A673 (cell line): ENCODE measurements around the gene BTBD7.

ENCODE experiments used
- EZH2 ChIP-seq: fragments of 200-600 bp; sonication (generic); IDR thresholded peaks from 2 replicates; pipeline ENCODE4 v1.6.1; 2017; ENCODE audit warnings: borderline replicate concordance, low read depth, mild to moderate bottlenecking, mixed read lengths, antibody characterized with exemption, low read length; ENCODE audit not compliant: poor library complexity, severe bottlenecking
- TF ChIP-seq, protein P1 (sequence below): fragments of 300-800, 200-600 bp; sonication (generic); conservative IDR thresholded peaks from 2 replicates; pipeline ENCODE4 v1.5.1; 2017; ENCODE audit warnings: low read depth, mild to moderate bottlenecking, antibody characterized with exemption, low read length, moderate library complexity, mixed read lengths

DNA sequence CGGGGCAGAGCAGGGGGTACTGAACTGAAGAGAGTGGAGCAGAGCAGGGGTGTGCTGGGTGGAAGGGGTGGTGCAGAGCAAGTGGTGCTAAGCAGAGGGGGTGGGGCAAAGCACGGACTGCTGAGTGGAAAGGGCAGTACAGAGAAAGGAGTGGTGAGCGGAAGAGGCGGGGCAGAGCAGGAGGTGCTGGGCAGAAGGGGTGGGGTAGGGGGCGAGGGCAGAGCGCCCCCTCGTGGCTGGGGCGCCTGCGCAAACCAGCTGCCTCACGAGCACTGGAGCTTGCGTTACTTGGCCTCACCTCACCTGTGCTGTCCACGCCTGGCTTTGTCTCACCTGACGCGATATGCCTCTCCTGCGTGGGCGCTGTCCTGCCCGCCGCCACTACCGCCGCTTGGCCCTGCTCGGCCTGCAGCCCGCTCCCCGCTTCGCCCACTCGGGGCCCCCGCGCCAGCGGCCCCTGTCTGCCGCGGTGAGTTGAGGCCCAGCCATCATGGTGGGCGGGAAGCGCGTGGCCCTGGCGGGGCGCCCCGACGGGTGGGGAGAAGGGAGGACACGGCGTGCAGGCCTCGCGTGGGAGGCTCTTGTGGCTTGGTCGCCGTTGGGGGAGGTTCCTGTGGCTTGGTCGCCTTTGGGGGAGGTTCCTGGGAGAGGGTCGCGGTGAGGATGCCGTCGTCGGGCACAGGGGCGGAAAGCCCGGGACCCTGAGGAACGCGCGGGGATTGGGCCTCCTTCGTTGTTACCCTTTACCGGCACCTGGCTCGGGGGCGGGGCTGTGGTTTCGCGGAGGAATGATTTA lies 14.3 kb upstream of the BTBD7 start, which contains the start of gene COX8C:
- TF ChIP-seq, protein P1, sequence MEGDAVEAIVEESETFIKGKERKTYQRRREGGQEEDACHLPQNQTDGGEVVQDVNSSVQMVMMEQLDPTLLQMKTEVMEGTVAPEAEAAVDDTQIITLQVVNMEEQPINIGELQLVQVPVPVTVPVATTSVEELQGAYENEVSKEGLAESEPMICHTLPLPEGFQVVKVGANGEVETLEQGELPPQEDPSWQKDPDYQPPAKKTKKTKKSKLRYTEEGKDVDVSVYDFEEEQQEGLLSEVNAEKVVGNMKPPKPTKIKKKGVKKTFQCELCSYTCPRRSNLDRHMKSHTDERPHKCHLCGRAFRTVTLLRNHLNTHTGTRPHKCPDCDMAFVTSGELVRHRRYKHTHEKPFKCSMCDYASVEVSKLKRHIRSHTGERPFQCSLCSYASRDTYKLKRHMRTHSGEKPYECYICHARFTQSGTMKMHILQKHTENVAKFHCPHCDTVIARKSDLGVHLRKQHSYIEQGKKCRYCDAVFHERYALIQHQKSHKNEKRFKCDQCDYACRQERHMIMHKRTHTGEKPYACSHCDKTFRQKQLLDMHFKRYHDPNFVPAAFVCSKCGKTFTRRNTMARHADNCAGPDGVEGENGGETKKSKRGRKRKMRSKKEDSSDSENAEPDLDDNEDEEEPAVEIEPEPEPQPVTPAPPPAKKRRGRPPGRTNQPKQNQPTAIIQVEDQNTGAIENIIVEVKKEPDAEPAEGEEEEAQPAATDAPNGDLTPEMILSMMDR, result no peak
- no peak for TF ChIP-seq EZH2
